Right lung (tissue), 5 donors: ENCODE measurements around the gene KREMEN2. TPM values are rescaled to one million over a fixed set of nuclear protein-coding genes. Genes with fewer than 3 reads are reported as not detected.
"Not testable (repeated sequence)": the region's sequence is repeated elsewhere in the genome, so short reads cannot be mapped to it uniquely, and the experiment has no call there.

Experiments
- DNase-seq, 2 donors: peaks; one replicate each; pipeline ENCODE4 v3.0.0-alpha.2; 2013
- polyA plus RNA-seq, 5 donors: library from polyadenylated mRNA; unstranded; fragments of 120-200 nt; gene quantifications; one replicate each; pipeline versions ENCODE4 v1.2.1 to v1.2.3, GENCODE V29; 2013; ENCODE audit warnings: inconsistent platforms in 1 of 5, low replicate concordance in 1 of 5; ENCODE audit not compliant: insufficient read length in 5 of 5, insufficient read depth in 1 of 5

Gene KREMEN2
- polyA plus RNA-seq, 5 donors, result 0.16 to 0.87 (median 0.26) TPM

DNA sequence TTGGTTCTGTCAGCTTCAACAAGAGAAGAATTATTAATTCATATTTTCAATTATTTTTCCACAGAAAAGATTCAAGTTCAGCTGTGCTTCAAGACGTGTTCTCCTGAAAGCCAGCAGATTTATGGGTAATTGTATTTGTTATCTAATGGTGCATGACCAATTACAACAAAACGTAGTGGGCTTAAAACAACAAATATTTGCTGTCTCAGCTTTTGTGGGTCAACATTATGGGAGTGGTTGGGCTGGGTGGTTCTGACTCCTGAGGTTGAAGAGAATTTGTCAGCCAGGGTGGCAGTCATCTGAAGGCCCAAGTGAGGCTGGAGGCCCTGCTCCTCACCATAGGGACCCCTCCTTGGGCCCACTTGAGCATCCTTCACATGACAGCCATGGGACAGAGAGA lies 24.1 kb upstream of the KREMEN2 start:
- no peak for DNase-seq

GRCh38 chr16:2942045-2942444 lies 22.0 kb upstream of the KREMEN2 start:
- no peak for DNase-seq

DNA sequence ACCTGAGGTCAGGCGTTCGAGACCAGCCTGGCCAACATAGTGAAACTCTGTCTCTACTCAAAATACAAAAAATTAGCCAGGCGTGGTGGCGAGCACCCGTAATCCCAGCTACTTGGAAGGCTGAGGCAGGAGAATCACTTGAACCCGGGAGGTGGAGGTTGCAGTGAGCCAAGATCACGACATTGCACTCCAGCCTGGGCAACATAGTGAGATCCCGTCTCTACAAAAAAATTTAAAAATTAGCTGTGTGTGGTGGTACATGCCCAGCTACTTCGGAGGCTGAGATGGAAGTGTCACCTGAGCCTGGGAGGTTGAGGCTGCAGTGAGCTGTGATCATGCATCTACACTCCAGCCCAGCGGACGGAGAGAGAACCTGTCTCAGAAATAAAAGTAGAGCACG lies 20.4 kb upstream of the KREMEN2 start:
- not testable (repeated sequence) for DNase-seq

DNA sequence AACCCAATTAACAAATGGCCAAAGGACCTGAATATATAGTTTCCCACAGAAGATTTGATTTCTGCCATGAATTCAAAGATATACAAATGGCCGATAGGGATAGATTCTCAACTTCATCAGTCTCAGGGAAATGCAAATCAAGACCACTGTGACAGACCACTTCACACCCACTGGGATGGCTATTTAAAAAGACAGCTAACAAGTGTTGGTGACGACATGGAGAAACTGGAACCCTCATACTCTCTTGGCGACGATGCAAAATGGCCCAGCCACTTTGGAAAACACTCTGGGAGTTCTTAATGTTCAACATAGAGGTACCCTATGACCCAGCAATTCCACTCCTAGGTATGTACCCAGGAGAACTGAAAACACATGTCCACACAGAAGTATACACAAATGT lies 17.4 kb upstream of the KREMEN2 start:
- no peak for DNase-seq

GRCh38 chr16:2948807-2949704 lies 15.0 kb upstream of the KREMEN2 start:
- no peak for DNase-seq

GRCh38 chr16:2949705-2950352 lies 14.2 kb upstream of the KREMEN2 start:
- DNase-seq, result no peak

DNA sequence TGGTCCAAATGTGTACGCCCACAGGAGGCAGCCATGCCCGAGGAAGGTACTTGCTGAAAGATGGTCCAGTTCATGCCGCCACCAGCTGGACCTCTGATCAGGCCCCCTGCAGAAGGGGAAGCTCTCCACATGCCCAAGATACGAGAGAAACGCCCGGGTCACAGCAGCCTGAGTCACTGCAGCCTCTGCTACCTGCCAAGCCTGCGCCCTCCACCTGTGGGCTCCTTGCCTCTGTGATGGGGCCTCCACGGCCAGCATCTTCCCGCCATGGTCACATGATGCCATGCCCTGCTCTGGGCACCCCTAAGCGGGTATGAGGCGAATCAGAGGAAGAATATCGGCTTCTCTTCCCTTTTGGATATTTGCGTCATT lies 13.7 kb upstream of the KREMEN2 start:
- DNase-seq, result no peak

- DNase-seq, result no peak
These were observed 13.3 kb upstream of the KREMEN2 start for GRCh38 chr16:2950773-2951172.

DNA sequence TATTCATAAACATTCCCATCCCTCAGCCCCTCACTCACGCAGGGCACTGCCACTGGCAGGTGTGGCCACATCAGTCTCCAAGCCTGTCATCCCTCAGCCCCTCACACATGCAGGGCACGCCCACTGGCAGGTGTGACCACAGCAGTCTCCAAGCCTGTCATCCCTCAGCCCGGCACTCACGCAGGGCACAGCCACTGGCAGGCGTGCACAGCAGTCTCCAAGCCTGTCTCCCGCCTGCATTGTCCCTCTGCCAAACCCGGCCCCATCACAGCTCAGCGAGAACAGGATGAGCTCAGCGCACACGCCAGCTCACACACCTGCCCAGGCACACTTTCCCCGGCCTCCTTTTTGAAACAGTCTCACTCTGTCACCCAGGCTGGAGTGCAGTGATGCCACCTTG lies 11.4 kb upstream of the KREMEN2 start:
- DNase-seq, result no peak

- no peak for DNase-seq
These were observed 10.1 kb upstream of the KREMEN2 start for GRCh38 chr16:2953706-2954627.

DNA sequence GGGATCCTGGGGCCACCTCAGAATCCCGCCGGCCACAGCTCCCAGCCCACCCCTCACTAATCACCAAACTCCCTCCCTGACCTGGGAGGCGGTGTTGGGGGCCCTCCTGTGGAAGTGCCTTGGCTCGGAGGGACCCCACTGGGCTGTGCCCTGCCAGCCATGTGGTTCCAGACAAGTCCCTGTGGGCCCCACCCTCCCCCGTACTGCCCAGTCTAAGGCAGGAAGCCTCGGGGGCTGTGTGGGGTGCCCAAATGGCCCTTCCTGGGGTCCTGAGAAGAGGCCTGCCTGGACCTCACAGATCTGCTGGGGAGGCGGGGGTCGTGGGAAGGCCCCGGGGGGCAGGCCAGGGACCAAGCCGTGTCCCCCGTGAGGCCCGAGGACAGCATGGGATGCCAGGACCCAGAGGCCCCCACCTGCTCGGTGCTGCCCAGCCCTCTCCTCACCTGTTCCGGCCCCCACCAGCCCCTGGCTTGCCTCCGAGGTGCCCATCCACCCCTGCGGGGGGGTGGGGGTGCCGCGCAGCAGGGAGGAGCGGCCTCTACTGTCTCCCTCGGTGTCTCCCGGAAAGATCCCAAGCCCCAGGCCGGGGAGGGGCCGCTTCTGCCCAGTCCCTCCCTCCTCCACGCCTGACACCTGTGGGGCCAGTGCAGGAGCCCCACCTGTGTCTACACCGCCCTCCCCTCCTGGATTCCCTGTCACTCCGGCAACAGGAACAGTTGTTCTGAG lies 9.3 kb upstream of the KREMEN2 start:
- no peak for DNase-seq

- DNase-seq, result no peak
These were observed 8.7 kb upstream of the KREMEN2 start for GRCh38 chr16:2955438-2955778.

GRCh38 chr16:2955779-2956578 lies 8.1 kb upstream of the KREMEN2 start:
- DNase-seq, result no peak

DNA sequence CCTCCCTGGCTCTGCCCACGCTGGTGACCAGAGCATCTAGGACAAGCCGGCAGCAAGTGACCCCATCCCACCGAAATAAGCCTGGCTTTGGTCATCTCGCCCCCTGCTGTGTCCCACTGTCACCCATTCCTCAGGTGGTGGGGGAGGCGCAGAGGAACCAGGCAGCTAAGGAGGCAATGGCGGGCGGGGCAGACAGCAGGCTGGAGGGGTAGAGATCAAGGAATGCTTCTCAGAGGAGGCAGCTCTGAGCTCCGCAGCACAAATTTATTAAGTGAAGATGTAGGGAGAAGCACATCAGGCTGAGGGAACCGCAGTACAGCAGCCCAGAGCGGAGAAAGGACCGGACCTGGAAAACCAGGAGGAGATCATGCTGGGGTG lies 7.5 kb upstream of the KREMEN2 start:
- no peak for DNase-seq

DNA sequence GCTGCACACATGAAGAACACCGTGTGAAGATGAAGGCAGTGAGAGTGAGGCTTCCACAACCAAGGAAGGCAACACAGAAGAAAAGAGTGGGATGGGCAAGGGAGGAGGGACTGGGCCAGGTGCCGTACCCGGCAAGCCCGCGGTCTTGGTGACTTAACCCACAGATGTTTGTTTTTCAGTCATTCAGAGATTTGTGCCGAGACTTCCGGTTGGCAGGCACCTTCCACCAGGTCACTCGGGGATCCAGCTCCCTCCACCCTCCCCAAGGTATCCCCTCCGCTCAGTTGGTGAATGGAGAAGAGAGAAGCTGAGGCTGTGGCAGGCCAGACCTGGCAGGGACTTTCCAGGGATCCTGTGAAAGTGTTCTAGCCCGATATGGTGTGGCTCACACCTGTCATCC lies 4.9 kb upstream of the KREMEN2 start:
- DNase-seq, result no peak

DNA sequence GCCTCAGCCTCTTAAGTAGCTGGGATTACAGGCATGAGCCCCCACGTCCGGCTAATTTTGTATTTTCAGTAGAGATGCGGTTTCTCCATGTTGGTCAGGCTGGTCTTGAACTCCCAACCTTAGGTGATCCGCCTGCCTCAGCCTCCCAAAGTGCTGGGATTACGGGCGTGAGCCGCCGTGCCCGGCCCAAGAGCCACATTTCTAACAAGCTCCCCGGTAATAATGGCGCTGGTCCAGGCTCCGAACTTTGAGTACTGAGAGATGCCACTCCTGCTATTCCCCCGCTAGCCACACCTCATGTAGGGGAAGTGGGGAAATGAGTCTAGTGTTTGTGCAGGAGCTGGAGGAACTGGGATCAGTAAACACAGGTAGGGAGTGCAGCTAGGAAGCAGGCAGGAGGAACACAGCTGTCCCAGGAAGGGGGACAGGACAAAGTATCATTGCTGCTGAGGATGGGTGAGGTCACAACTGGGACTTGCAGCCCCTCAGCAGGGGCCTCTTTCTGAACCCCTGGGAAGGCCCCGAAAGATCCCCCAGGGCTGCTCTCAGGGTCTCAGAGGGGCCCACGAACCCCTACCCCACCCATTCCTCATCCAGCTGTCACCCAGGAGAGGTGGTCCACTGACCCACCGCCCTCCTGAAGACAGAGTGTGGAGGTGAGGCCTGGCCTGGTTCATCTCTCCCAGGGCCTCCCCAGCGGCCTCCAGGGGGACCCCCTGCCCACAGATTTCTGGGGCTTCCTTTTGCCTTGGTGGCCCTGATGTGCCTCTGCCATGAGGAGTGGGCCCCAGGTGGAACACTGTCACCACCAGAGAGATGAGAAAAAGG lies 3.7 kb upstream of the KREMEN2 start:
- no peak for DNase-seq

DNA sequence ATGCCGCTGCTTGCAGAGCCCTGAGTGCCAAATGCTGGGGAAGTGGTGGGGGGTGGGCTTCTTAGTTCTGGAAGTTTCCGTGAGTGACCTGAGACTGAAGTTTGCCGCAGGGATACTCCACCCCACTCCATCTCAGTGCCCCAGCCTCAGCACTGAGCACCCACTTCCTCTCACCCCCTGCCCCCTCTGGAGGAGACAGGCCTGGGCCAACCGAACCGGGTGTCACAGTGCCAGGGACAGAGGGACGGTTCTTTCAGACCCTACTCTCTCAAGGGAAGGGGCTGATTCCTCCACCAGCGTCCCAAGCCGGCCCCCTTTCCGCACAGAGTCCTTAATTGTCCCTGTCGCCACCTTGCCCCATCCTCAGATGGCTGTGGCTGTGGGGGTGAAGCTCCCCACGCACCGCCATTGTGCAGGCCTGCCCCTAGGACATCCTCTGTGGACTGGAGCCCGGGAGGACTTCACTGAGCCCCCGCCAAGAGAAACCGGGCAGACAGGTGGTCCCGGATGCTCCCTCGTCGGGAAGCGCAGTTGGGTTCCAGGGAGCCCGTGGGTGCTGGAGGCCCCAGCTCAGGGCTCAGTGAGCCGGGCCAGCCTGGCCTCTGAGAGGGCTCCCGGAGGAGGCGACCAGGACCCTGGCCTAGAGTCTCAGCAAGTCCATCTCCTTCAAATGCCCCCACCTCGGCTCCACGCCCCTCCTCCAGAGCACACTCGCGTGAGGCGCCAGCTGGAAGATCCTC lies 1.6 kb upstream of the KREMEN2 start:
- no peak for DNase-seq

DNA sequence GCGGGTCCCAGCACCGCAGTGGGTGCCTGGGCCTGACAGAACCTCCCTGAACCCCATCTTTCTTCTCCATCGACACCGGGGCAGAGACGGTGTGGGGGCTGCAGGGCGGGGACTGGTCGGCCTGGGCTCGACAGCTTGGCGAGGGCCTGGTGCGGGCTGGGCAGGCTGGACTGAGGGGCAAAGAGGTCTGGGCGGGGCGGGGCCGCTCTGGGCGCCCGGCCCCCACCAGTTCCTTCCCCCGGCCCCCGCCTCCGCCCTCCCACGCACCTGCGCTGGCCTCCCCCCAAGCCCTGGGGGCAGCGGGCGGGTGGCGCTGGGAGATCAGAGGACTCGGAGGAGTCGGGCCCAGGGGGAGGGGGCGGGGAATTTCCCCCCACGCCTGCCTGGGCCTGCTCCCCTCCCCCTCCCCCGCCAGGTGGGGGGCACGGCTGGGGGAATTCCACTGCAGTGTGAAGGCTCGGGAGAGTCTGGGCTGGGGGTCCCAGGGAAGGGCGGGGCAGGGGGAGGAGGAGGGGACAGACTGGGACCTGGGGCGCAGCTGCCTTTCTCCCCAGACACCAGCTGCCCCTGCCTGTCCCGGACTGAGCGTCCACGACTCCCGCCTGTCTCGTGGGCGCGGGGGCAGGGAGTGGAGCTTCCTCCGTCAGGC lies 877 bp upstream of the KREMEN2 start:
- no peak for DNase-seq
